Gastroesophageal sphincter (tissue), 3 donors: ENCODE results near the gene SFRP4.

ENCODE experiments used
- EP300 ChIP-seq: sonication (generic); formaldehyde crosslinking; IDR thresholded peaks from one replicate; pipeline ENCODE4 v1.6.1; 2017; ENCODE audit warnings: antibody characterized with exemption, mild to moderate bottlenecking
- POLR2A ChIP-seq, 2 donors: fragments of 450-650 bp; IDR thresholded peaks; one replicate each; pipeline ENCODE4 v1.6.1; 2017; ENCODE audit warnings: antibody characterized with exemption in 2 of 2, mild to moderate bottlenecking in 2 of 2, moderate library complexity in 1 of 2
- POLR2AphosphoS5 ChIP-seq: sonication (generic); formaldehyde crosslinking; IDR thresholded peaks from one replicate; pipeline ENCODE4 v1.6.1; 2017; ENCODE audit warnings: antibody characterized with exemption
- TF ChIP-seq, protein P1 (sequence below), 4 experiments: fragments of 200-600 bp in 2 of 4; fragments of 450-650 bp in 2 of 4; sonication (generic) in 1 of 4; IDR thresholded peaks; one replicate each; pipeline ENCODE4 v1.5.1; 2017 to 2019; ENCODE audit warnings: antibody characterized with exemption in 4 of 4, mild to moderate bottlenecking in 2 of 4, moderate library complexity in 2 of 4

DNA sequence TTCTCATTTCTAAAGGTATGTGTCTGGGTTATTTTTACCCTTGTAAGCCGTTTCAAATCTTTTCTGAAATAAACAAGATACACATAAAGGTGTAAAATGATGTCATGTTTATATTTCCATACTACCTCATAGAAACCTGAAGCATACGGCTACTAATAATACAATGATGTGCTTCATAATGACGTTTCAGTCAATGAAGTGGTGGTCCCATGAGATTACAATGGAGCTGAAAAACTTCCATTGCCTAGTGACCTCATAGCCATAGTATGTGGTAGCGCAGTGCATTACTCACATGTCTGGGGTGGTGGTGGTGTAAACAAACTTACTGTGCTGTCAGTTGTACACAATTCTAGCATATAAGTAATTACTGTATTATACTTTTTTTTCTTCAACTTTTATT is 28.7 kb upstream of the SFRP4 start:
- TF ChIP-seq EP300 (no peak), POLR2AphosphoS5 (no peak), POLR2A (IDR thresholded peaks at IDR 0.05) (no peak)
- TF ChIP-seq, protein P1, sequence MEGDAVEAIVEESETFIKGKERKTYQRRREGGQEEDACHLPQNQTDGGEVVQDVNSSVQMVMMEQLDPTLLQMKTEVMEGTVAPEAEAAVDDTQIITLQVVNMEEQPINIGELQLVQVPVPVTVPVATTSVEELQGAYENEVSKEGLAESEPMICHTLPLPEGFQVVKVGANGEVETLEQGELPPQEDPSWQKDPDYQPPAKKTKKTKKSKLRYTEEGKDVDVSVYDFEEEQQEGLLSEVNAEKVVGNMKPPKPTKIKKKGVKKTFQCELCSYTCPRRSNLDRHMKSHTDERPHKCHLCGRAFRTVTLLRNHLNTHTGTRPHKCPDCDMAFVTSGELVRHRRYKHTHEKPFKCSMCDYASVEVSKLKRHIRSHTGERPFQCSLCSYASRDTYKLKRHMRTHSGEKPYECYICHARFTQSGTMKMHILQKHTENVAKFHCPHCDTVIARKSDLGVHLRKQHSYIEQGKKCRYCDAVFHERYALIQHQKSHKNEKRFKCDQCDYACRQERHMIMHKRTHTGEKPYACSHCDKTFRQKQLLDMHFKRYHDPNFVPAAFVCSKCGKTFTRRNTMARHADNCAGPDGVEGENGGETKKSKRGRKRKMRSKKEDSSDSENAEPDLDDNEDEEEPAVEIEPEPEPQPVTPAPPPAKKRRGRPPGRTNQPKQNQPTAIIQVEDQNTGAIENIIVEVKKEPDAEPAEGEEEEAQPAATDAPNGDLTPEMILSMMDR (IDR thresholded peaks at IDR 0.05) = no peak
